HG03520 (cell line): ENCODE data around the gene CDH8.

Source experiments
- ATAC-seq: cut with Tn5 transposase; IDR thresholded peaks from one replicate; pipeline ENCODE4 v1.9.1; 2021; ENCODE audit warnings: mild to moderate bottlenecking, moderate library complexity; ENCODE audit not compliant: unreplicated experiment

CDH8 gene, protein sequence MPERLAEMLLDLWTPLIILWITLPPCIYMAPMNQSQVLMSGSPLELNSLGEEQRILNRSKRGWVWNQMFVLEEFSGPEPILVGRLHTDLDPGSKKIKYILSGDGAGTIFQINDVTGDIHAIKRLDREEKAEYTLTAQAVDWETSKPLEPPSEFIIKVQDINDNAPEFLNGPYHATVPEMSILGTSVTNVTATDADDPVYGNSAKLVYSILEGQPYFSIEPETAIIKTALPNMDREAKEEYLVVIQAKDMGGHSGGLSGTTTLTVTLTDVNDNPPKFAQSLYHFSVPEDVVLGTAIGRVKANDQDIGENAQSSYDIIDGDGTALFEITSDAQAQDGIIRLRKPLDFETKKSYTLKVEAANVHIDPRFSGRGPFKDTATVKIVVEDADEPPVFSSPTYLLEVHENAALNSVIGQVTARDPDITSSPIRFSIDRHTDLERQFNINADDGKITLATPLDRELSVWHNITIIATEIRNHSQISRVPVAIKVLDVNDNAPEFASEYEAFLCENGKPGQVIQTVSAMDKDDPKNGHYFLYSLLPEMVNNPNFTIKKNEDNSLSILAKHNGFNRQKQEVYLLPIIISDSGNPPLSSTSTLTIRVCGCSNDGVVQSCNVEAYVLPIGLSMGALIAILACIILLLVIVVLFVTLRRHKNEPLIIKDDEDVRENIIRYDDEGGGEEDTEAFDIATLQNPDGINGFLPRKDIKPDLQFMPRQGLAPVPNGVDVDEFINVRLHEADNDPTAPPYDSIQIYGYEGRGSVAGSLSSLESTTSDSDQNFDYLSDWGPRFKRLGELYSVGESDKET

DNA sequence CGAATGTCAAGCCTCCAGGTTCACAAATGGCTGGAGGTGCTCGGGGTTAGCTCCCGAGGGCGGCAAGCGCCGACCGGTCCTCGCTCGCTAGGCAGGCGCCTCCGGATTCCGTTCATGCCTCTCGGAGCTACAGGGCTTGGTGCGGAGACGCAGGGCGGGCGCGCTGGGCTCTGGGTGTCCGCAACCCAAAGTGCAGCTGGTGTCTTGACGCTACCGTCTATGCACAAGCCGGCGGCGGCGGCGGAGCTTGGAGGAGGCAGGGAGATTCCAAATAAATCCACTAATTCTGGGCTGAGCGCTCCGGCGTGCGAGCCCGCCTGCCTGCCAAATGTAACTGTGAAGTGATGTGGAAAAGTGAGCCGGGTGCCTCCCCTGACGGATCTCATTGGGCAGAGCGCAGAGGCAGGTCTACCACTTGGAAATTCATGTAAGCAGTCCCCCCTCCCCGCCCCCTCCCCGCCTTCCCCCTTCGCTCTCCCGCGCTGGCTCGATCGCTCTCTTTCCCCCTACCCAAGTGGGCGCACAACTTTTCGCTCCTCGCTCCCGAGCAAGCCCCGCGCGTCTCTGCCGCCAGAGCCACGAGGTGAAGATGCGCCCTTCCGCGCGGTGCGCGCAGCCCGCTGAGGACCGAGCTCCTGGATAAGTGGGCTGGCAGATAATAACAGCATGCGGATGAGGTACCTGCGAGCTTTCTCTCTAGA lies at the start of gene CDH8:
TSS of gene CDH8 (minus strand) at position 338 of the 701 bp plus-strand sequence. CDS start 15,035 bp downstream, outside the sequence.
- ATAC-seq = no peak

GRCh38 chr16:62079236-62079635 lies 43.0 kb upstream of the CDH8 start:
- ATAC-seq = no peak

DNA sequence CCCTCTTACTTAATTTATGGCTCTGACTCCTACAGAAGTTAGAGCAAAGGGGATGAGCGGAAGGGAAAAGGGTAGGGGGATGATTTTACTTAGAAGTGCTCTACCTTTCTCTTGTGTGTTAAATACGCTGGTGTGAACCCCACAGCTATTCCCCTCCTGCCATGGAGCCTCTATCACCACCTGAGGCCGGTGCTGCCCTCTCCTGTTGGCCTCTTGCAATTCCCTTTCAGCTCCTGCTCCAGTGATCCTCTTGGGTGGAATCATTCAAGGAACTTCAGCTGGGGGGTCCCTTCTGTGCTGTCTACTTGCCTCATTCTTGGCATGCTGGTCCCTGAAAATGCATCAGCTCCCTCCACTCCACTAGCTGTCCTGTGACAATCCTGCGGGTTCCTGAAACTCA lies 41.8 kb upstream of the CDH8 start:
- ATAC-seq = no peak

DNA sequence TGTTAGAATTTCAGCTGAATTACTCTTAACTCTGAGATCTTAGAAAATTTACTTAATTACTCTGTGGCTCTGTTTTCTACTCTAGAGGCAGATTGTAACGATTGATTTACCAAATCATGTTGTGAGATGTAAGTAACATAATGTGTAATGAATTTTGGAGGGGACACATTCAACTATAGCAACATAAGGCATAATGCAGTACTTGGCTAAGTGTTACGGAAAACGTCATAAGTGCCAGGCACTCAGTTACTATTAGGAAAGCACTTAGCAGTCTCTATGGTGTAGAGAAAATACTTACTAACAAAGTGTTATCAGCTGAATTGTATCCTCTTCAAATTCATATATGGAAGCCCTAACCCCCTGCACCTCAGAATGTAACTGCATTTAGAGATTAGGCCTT lies 40.6 kb upstream of the CDH8 start:
- ATAC-seq = no peak

GRCh38 chr16:62068747-62069146 lies 32.5 kb upstream of the CDH8 start:
- ATAC-seq = no peak

DNA sequence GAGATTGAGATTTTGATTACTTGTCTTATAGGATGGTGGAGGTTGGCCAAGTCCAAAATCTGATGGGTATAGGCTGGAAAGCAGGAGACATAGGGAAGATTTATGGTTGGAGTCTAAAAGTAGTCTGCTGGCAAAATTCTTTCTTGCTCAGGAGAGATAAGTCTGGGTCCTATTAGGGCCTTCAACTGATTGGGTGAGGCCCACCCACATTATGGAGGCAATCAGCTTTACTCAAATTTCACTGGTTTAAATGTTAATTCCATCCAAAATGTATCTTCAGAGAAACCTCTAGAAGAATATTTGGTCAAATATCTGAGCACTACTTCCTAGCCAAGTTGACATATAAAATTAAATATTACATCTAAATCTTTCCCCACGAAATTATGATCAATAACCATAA lies 31.7 kb upstream of the CDH8 start:
- no peak for ATAC-seq

DNA sequence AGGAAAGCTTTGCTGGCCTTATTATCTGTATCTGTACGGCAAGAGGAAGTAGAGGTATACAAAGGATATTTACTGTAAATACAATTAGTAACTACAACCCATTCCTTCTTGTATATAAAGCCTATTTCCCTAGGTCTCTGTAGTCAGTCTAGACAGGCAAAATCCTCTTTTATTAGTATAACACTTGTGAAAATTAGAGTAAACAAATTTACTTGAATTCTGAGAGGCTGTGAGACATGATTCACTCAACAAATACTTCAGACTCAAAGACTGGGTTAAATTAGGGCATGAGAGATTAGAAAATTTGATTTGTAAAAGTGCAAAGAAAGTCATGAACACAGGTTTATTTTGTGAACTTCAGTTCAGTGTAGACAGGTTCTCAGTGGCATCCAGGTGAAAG lies 30.9 kb upstream of the CDH8 start:
- ATAC-seq = no peak

GRCh38 chr16:62066747-62067146 lies 30.5 kb upstream of the CDH8 start:
- no peak for ATAC-seq

DNA sequence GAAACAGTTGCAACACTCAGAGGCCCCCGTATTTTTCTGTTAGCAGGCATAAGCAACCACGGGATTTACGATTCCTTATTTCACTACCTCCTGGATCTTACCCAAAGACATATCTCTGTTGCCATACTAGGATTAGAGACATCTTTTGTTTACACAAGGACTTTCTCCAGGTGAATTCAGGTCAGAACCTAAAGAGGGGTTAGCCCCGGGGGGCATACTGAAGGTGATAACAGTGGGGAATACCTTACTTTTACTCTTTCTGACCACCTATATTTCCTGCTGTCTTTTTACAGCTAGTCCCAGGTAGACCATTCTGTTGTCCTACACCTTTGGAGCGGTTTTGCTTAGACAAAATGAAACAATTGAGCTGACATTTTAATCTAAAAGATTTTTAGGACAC lies 27.9 kb upstream of the CDH8 start:
- no peak for ATAC-seq

DNA sequence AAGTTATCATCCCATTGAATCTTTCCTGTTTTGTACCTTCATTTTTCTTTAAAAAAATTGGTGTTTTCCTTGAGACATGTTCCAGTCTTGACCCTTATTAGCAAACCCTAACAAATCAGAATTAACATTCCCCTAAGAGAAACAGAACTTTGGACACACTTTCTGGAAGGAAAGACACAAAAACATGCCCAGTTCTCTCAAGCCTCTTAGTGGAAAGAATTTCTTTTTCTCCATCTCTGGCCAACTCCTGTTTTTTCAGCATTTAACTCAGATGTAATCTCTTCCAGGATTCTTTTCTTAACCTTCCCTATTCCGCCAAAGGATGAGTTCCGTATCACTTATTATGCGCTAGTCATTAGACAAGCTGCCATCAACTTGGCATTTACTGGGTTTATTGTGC lies 23.9 kb upstream of the CDH8 start:
- no peak for ATAC-seq

GRCh38 chr16:62059527-62059926 lies 23.3 kb upstream of the CDH8 start:
- no peak for ATAC-seq

DNA sequence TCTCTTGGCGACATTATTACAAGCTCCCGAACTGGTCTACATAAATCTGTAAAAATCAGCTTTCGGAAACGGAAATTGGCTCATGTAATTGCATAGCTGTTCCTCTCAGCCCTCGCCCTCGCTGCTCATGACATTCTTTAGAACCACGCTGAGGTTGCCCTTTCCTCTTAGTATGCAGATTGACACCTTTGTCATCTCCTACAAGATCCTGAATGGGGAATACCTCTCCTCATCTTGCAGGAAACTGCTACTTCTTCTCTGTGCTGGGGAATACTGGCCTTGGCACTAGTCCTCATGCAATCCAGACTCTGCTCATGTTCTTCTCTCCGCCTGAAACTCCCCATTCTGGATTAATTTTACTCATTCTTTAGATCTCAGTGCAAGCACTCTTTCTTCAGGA lies 22.2 kb upstream of the CDH8 start:
- ATAC-seq = no peak

DNA sequence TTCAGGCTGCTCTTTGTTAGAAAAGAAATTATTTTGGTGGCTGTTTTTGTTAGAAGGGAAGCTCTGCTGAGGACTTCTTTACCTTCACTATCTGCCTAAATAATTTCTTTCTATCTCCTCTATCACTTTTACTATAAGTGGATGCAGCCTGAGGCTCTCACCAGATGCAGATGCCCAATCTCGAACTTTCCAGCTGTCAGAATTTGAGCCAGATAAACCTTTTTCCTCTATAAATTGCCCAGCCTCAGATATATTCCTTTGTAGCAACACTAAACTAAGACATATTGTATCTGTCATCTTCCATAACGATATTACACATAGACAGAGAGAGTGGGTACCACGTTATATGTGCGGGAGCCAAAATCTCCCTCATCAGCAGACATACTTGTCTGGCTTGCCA lies 15.7 kb upstream of the CDH8 start:
- ATAC-seq = no peak

DNA sequence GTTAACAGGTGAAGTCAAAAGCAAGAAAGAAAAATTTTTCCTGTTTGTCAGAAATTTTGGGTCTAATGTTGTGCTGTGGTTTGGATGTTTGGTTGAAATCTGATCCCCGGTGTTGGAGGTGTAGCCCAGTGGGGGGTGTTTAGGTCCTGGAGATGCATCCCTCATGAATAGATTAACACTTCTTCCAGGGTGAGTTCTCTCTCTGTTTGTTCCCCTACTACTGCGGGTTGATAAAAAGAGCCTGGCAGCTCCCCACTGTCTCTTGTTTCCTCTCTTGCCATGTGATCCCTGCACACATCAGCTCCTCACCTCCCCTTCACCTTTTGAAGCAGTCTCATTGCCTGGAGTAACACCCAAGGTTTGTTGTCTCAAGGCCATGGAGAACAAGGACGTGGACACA lies 14.6 kb upstream of the CDH8 start:
- no peak for ATAC-seq

DNA sequence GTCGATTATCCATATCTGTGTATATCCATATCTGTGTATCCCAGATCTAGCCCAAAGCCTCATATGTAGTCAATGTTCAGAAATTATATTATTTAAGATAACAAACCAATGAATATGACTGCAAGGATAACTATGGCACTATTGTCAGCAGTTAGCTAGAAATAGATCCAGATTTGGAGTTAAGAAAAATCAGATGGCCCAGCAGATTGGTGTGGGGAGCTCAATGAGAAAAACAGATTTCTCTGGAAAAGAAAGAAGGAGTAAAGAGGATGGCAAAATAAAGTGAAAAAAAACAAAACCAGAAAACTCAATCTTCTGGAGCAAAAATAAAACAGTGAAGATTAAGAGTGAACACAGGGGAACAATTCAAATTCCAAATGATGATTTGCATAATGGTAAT lies 10.6 kb upstream of the CDH8 start:
- ATAC-seq = no peak

- ATAC-seq = no peak
Observed at GRCh38 chr16:62041401-62041800, 5.2 kb upstream of the CDH8 start.

- ATAC-seq = no peak
Observed at GRCh38 chr16:62038646-62039045, 2.4 kb upstream of the CDH8 start.

GRCh38 chr16:62038225-62038624 lies 2.0 kb upstream of the CDH8 start:
- ATAC-seq = no peak

- ATAC-seq = no peak
Observed at GRCh38 chr16:62036802-62037135, 531 bp upstream of the CDH8 start.

DNA sequence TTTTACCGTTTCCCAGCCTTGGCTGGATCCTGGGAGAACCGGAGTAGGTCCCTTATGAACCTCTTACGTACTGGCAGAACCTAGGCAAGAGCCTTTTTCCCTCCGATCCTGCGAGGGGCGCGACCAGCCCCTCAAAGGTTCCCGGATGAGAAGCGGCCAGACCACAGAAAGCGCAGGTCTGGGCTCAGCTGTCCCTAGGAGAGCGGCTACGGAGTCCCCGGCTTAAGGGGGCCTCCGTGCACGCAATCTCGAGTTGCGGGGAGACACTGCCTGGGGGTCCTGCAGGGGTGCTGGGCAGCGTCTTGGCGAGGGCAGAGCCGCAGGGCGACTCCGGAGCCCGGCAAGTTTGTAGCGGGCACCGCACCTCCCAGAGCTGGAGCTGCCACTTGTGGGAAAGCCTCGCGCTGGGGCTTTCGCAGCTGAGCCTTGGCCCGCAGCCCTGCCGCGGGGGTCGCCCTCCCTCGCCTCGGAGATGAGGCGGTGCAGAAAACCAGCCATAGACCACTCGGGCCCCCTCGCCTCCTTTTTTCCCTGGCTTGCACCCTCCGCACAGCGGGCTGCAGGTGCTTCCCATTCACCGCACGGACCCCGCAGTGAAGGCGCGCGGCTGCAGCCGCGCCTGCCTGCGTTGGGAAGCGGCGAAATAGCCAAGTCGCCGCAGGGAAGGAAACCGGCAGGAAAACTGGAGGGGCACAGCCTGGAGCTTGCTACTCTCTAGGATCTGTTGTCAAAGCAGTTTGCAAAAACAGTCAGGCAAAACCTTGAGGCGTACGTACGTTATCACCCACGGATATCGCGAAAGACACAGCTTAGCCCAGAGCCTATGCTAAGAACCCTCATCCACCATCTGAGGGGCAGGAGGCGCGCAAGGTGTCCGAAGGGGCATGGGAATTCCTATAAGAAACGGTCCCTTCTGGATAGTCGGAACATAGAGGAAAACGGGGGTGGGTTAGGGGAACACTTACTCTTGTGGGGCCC lies 834 bp downstream of the CDH8 start:
- ATAC-seq = no peak
